Measurements from ENCODE around the gene C12orf42.

Gene C12orf42

DNA sequence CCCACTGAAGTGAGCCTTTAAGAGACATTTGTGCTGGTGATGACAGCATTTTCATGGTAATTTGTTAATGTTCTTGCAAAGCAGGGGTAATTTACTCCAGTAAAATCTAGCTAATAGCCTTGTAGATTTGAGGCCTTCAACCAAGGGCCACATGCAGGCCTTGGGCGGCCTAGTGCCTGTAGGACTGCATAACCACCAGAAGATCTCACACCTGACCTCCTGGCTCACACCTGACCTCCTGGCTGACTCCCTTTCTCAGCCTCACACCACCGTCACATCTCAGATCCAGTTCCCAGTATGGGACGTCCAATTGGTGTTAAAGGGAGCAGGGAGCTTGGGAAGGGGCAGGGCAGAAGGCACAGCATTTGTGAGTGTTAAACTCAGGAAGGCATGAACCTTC is 26.9 kb downstream of the C12orf42 start:
- Histone ChIP-seq H2AFZ (ENCODE audit: low read depth, low read length, severe bottlenecking) (no peak overlapping the region), H3K9me2 (replicated peaks; ENCODE audit: insufficient read depth, low read length) (no peaks in the 10 kb centered on the region), H3K36me3 (ENCODE audit: low read length) (no peaks in the 10 kb centered on the region), H3K9ac (ENCODE audit: low read length) (no peak overlapping the region), H3K4me3 (ENCODE audit: insufficient read depth, low read length, poor library complexity, severe bottlenecking) (no peak overlapping the region), H4K20me1 (ENCODE audit: low read depth, low read length) (no peaks in the 10 kb centered on the region), H3F3A (ENCODE audit: insufficient read depth) (no peaks in the 10 kb centered on the region), H3K4me2 (ENCODE audit: low read depth, low read length, poor library complexity, severe bottlenecking) (no peak overlapping the region), H3K27ac (ENCODE audit: low read depth, low read length) (no peak overlapping the region), H3K27me3 (ENCODE audit: low read length) (no peaks in the 10 kb centered on the region), H3K79me2 (ENCODE audit: insufficient read depth, low read length) (no peaks in the 10 kb centered on the region), H3K9me3 (ENCODE audit: insufficient read depth, low read length) (no peaks in the 10 kb centered on the region)
- no peak for TF ChIP-seq CTCF (IDR thresholded peaks at IDR 0.05; ENCODE audit: insufficient read depth, low read length, poor library complexity, severe bottlenecking)
- TF ChIP-seq EZH2phosphoT487 (conservative IDR thresholded peaks at IDR 0.05; ENCODE audit: low read length): no peak

DNA sequence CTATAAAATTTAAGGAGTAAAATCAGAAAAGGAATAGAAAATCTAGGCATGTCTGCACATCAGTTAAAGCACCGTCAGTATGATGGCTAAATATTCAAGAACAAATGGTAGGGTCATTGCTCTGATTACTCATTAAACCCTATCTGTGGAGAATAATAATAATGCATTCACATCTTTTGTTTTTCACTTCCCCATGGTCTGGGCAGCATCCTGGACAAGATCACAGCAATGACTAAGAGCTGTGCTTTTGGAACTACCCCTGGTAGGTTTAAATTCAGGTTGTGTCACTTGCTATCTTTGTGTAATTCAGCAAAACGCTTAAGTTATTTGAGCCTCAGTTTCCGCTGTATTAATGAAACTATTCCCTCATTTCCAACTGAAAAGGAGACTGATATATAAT is 33.1 kb downstream of the C12orf42 start:
- H3K9me2 ChIP-seq (replicated peaks; ENCODE audit: insufficient read depth, low read length): no peaks in the 10 kb centered on the region

DNA sequence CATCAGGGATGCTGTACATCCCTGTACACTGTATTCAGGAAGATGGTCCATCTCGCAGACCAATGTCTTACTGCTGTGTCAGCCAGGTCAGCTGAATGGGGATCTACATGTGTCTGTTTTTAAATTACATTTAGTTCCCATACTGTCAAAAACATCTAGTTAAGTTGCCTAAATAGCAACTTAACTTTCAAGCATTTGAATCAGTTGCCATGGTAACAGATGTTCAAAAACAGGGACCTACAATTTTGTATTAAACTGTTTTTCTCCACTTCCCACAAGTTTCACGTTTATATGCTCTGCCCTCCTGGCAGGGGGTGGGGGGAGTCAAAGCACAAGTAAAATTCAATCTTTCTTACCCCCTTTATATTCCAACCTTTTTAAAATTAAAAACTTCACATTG is 38.3 kb downstream of the C12orf42 start:
- H3K9me3 ChIP-seq (ENCODE audit: insufficient read depth, low read length): no peaks in the 10 kb centered on the region
- H3K27me3 ChIP-seq (ENCODE audit: low read length): no peaks in the 10 kb centered on the region
- no peak overlapping the region for H3K4me3 ChIP-seq (ENCODE audit: insufficient read depth, low read length, poor library complexity, severe bottlenecking)
- H3K9me2 ChIP-seq (replicated peaks; ENCODE audit: insufficient read depth, low read length): no peaks in the 10 kb centered on the region
- H3F3A ChIP-seq (ENCODE audit: insufficient read depth): no peaks in the 10 kb centered on the region
- no peak overlapping the region for H3K4me2 ChIP-seq (ENCODE audit: low read depth, low read length, poor library complexity, severe bottlenecking)
- H3K9ac ChIP-seq (ENCODE audit: low read length): no peak overlapping the region
- H3K36me3 ChIP-seq (ENCODE audit: low read length): no peaks in the 10 kb centered on the region
- H3K27ac ChIP-seq (ENCODE audit: low read depth, low read length): no peak overlapping the region
- no peaks in the 10 kb centered on the region for H4K20me1 ChIP-seq (ENCODE audit: low read depth, low read length)
- H3K79me2 ChIP-seq (ENCODE audit: insufficient read depth, low read length): no peaks in the 10 kb centered on the region
- H2AFZ ChIP-seq (ENCODE audit: low read depth, low read length, severe bottlenecking): no peak overlapping the region
- no peak for TF ChIP-seq EZH2phosphoT487 (conservative IDR thresholded peaks at IDR 0.05; ENCODE audit: low read length)

More for the DNA sequence above, 33.1 kb downstream of the C12orf42 start:
- H3K4me2 ChIP-seq (ENCODE audit: low read depth, low read length, poor library complexity, severe bottlenecking): no peak overlapping the region
- H3F3A ChIP-seq (ENCODE audit: insufficient read depth): no peaks in the 10 kb centered on the region
- TF ChIP-seq EZH2phosphoT487 (conservative IDR thresholded peaks at IDR 0.05; ENCODE audit: low read length) (no peak), CTCF (IDR thresholded peaks at IDR 0.05; ENCODE audit: insufficient read depth, low read length, poor library complexity, severe bottlenecking) (no peak)
- no peak overlapping the region for H3K27ac ChIP-seq (ENCODE audit: low read depth, low read length)
- H3K4me3 ChIP-seq (ENCODE audit: insufficient read depth, low read length, poor library complexity, severe bottlenecking): no peak overlapping the region
- H3K9ac ChIP-seq (ENCODE audit: low read length): no peak overlapping the region
- H2AFZ ChIP-seq (ENCODE audit: low read depth, low read length, severe bottlenecking): no peak overlapping the region
- no peaks in the 10 kb centered on the region for H3K9me3 ChIP-seq (ENCODE audit: insufficient read depth, low read length)
- H3K36me3 ChIP-seq (ENCODE audit: low read length): no peaks in the 10 kb centered on the region
- no peaks in the 10 kb centered on the region for H3K27me3 ChIP-seq (ENCODE audit: low read length)
- no peaks in the 10 kb centered on the region for H4K20me1 ChIP-seq (ENCODE audit: low read depth, low read length)
- no peaks in the 10 kb centered on the region for H3K79me2 ChIP-seq (ENCODE audit: insufficient read depth, low read length)

DNA sequence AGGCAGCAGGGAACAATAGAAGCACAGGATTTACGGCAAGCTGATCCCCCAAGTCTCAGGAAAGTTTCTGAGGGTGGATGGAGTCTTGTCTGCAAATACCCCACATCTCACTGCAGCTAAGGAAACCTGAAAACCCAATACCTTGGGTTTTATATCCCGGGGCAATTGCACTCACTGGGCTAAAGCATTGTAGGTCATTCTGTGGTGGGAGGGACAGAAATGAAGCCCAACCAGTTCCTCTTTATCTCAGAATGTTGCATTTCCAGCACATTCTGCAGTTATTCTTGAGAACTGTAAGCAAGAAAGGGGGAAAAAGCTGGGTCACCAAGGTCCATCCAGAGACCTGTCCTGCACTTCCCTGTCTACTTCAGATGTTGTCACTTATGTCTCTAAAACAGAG is 39.8 kb downstream of the C12orf42 start:
- Histone ChIP-seq H3K4me2 (ENCODE audit: low read depth, low read length, poor library complexity, severe bottlenecking) (no peak overlapping the region), H4K20me1 (ENCODE audit: low read depth, low read length) (no peaks in the 10 kb centered on the region), H2AFZ (ENCODE audit: low read depth, low read length, severe bottlenecking) (no peak overlapping the region), H3K9me2 (replicated peaks; ENCODE audit: insufficient read depth, low read length) (no peaks in the 10 kb centered on the region), H3K4me3 (ENCODE audit: insufficient read depth, low read length, poor library complexity, severe bottlenecking) (no peak overlapping the region), H3K9me3 (ENCODE audit: insufficient read depth, low read length) (no peaks in the 10 kb centered on the region), H3K27me3 (ENCODE audit: low read length) (no peaks in the 10 kb centered on the region), H3K79me2 (ENCODE audit: insufficient read depth, low read length) (no peaks in the 10 kb centered on the region), H3K36me3 (ENCODE audit: low read length) (no peaks in the 10 kb centered on the region), H3K27ac (ENCODE audit: low read depth, low read length) (no peak overlapping the region), H3F3A (ENCODE audit: insufficient read depth) (no peaks in the 10 kb centered on the region), H3K9ac (ENCODE audit: low read length) (no peak overlapping the region)
- no peak for TF ChIP-seq EZH2phosphoT487 (conservative IDR thresholded peaks at IDR 0.05; ENCODE audit: low read length)
- no peak for TF ChIP-seq CTCF (IDR thresholded peaks at IDR 0.05; ENCODE audit: insufficient read depth, low read length, poor library complexity, severe bottlenecking)
